ENCODE results near the gene SIGLEC15.

- TF ChIP-seq CTCF (IDR thresholded peaks at IDR 0.05) (no peak), POLR2A (IDR thresholded peaks at IDR 0.05) (no peak)
Measured at GRCh38 chr18:45802814-45803492, 22.5 kb upstream of the SIGLEC15 start.
